Measurements from ENCODE around the gene VAPA. TPM values are rescaled to one million over a fixed set of nuclear protein-coding genes. Genes with fewer than 3 reads are reported as not detected.
A peak's percentile ranks its signal among the peaks of the same experiment; 100 is the strongest.

The VAPA gene
- total RNA-seq, 6 experiments from 2014 or later = 184 to 237 (median 206) TPM

- peaks cover 72% of the 10 kb centered on the region for H3K4me1 Mint-ChIP-seq (ENCODE audit: low read depth)
- peak overlapping the region; percentile 54; the same call in 1 of the 2 replicates for H3K27ac Mint-ChIP-seq
- no peak for TF ChIP-seq CTCF (IDR thresholded peaks at IDR 0.05)
Measured at GRCh38 chr18:9924371-9924943, 10.6 kb downstream of the VAPA start.

GRCh38 chr18:9925369-9925768, 11.6 kb downstream of the VAPA start:
- no peak for DNase-seq

More at GRCh38 chr18:9924371-9924943, 10.6 kb downstream of the VAPA start:
- Mint-ChIP-seq H3K36me3 (ENCODE audit: low read depth) (no peaks in the 10 kb centered on the region; the same call in 1 of the 2 replicates), H3K27me3 (ENCODE audit: insufficient read depth) (no peaks in the 10 kb centered on the region; the same call in 1 of the 2 replicates), H3K4me3 (peak overlapping the region; percentile 30; the same call in 1 of the 2 replicates), H3K9me3 (no peaks in the 10 kb centered on the region)
- DNase-seq = no peak

GRCh38 chr18:9925795-9926194, 12.0 kb downstream of the VAPA start:
- peaks cover 75% of the 10 kb centered on the region for H3K4me1 Mint-ChIP-seq (ENCODE audit: low read depth)

More at GRCh38 chr18:9925369-9925768, 11.6 kb downstream of the VAPA start:
- no peak for TF ChIP-seq CTCF (IDR thresholded peaks at IDR 0.05)
- Mint-ChIP-seq H3K9me3 (no peaks in the 10 kb centered on the region), H3K27ac (no peak overlapping the region), H3K36me3 (ENCODE audit: low read depth) (no peaks in the 10 kb centered on the region; the same call in 1 of the 2 replicates), H3K27me3 (ENCODE audit: insufficient read depth) (no peaks in the 10 kb centered on the region; the same call in 1 of the 2 replicates), H3K4me1 (ENCODE audit: low read depth) (peaks cover 75% of the 10 kb centered on the region), H3K4me3 (no peak overlapping the region)

GRCh38 chr18:9926223-9926894, 12.5 kb downstream of the VAPA start:
- peaks cover 80% of the 10 kb centered on the region for H3K4me1 Mint-ChIP-seq (ENCODE audit: low read depth)
- no peak for TF ChIP-seq CTCF (IDR thresholded peaks at IDR 0.05)
- DNase-seq = no peak
- H3K27me3 Mint-ChIP-seq (ENCODE audit: insufficient read depth) = no peaks in the 10 kb centered on the region; the same call in 1 of the 2 replicates
- H3K9me3 Mint-ChIP-seq = no peaks in the 10 kb centered on the region
- no peak overlapping the region for H3K27ac Mint-ChIP-seq
- H3K36me3 Mint-ChIP-seq (ENCODE audit: low read depth) = no peaks in the 10 kb centered on the region; the same call in 1 of the 2 replicates
- no peak overlapping the region for H3K4me3 Mint-ChIP-seq

More at GRCh38 chr18:9925795-9926194, 12.0 kb downstream of the VAPA start:
- Mint-ChIP-seq H3K4me3 (no peak overlapping the region), H3K27ac (no peak overlapping the region), H3K27me3 (ENCODE audit: insufficient read depth) (no peaks in the 10 kb centered on the region; the same call in 1 of the 2 replicates), H3K36me3 (ENCODE audit: low read depth) (no peaks in the 10 kb centered on the region; the same call in 1 of the 2 replicates), H3K9me3 (no peaks in the 10 kb centered on the region)
- no peak for TF ChIP-seq CTCF (IDR thresholded peaks at IDR 0.05)
- no peak for DNase-seq

DNA sequence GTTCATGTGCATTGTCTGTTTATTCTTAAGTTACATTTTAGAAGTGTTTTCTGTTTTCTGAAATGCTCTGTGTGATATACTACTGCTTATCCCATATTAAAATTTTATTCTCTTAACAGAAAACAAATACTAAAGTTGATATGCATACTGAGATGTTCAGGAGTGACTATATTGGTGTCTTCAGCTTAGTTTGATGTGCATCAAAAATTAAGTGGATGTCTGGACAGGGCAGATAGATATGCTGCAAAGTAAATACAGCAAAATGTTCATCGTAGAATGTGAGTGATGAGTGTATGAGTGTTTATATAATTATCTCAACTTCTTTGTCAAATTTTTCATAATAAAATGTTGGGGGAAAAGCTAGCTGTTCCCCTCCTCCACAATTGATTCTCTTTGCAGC, 13.2 kb downstream of the VAPA start:
- Mint-ChIP-seq H3K4me3 (no peak overlapping the region), H3K4me1 (ENCODE audit: low read depth) (peaks cover 86% of the 10 kb centered on the region)
- TF ChIP-seq CTCF (IDR thresholded peaks at IDR 0.05) = no peak

More for the DNA sequence above, 13.2 kb downstream of the VAPA start:
- Mint-ChIP-seq H3K9me3 (no peaks in the 10 kb centered on the region), H3K27me3 (ENCODE audit: insufficient read depth) (no peaks in the 10 kb centered on the region), H3K27ac (peak overlapping the region; percentile 17; the same call in 1 of the 2 replicates), H3K36me3 (ENCODE audit: low read depth) (peaks cover 4% of the 10 kb centered on the region; the same call in 1 of the 2 replicates)
- DNase-seq = no peak

All from HFFc6 (cell line).